WTC11 (cell line): ENCODE results near the gene HACE1. TPM values are rescaled to one million over a fixed set of nuclear protein-coding genes. Genes with fewer than 3 reads are reported as not detected.

Experiments used
- ATAC-seq: fragments of 200-7000 bp; cut with Tn5 transposase; 2 replicates; pipeline ENCODE4 v1.10.0; 2021; ENCODE audit warnings: mild to moderate bottlenecking, moderate library complexity
- CTCF ChIA-PET: fragments of 300-600 bp; sonication (Branson Sonifier 250); formaldehyde crosslinking; loops from one replicate; lab custom pipeline; 2021; ENCODE audit warnings: antibody characterized with exemption; lab: Charles Lee
- POLR2A ChIA-PET: fragments of 350-600 bp; sonication (Branson Sonifier 250); formaldehyde crosslinking; loops from one replicate; lab custom pipeline; 2021; ENCODE audit warnings: antibody characterized with exemption; lab: Charles Lee
- DNase-seq: peaks from one replicate; pipeline ENCODE4 v3.0.0; 2021; ENCODE audit warnings: low spot score
- H3K27ac Mint-ChIP-seq: 2 replicates; pipeline ENCODE4 v1.8.0; 2021; ENCODE audit warnings: mixed read lengths
- H3K27me3 Mint-ChIP-seq: 2 replicates; pipeline ENCODE4 v1.8.0; 2021; ENCODE audit warnings: low read depth, mild to moderate bottlenecking, moderate library complexity, mixed read lengths
- H3K36me3 Mint-ChIP-seq: 2 replicates; pipeline ENCODE4 v1.8.0; 2021; ENCODE audit warnings: mixed read lengths
- H3K4me1 Mint-ChIP-seq: 2 replicates; pipeline ENCODE4 v1.8.0; 2022; ENCODE audit warnings: mixed read lengths
- H3K4me3 Mint-ChIP-seq: 2 replicates; pipeline ENCODE4 v1.8.0; 2021; ENCODE audit warnings: mild to moderate bottlenecking, moderate library complexity, mixed read lengths
- H3K9me3 Mint-ChIP-seq: 2 replicates; pipeline ENCODE4 v1.8.0; 2021; ENCODE audit warnings: mixed read lengths
- ATF1 ChIP-seq: sonication (generic); formaldehyde crosslinking; IDR thresholded peaks from 2 replicates; pipeline ENCODE4 v1.8.1; 2023; ENCODE audit warnings: mild to moderate bottlenecking, moderate library complexity, missing genetic modification reagents
- CDX4 ChIP-seq: fragments of 250-450 bp; sonication (Bioruptor Pico); IDR thresholded peaks from 2 replicates; pipeline ENCODE4 v1.9.0; 2021; ENCODE audit warnings: moderate library complexity, mild to moderate bottlenecking, inconsistent platforms, borderline replicate concordance
- CREB1 ChIP-seq: sonication (generic); formaldehyde crosslinking; IDR thresholded peaks from 2 replicates; pipeline ENCODE4 v1.8.0; 2023; ENCODE audit warnings: mild to moderate bottlenecking, missing genetic modification reagents
- E2F1 ChIP-seq: sonication (generic); formaldehyde crosslinking; IDR thresholded peaks from 2 replicates; pipeline ENCODE4 v1.8.0; 2022; ENCODE audit warnings: mild to moderate bottlenecking, missing genetic modification reagents
- ESRRA ChIP-seq: sonication (generic); formaldehyde crosslinking; IDR thresholded peaks from 2 replicates; pipeline ENCODE4 v1.8.1; 2022; ENCODE audit warnings: mild to moderate bottlenecking, missing genetic modification reagents, borderline replicate concordance
- FOXP1 ChIP-seq: sonication (generic); formaldehyde crosslinking; IDR thresholded peaks from 2 replicates; pipeline ENCODE4 v1.8.0; 2022; ENCODE audit warnings: missing genetic modification reagents, mild to moderate bottlenecking, moderate library complexity, borderline replicate concordance
- GABPB1 ChIP-seq: sonication (generic); formaldehyde crosslinking; IDR thresholded peaks from 2 replicates; pipeline ENCODE4 v1.8.1; 2023; ENCODE audit warnings: mild to moderate bottlenecking, missing genetic modification reagents
- KAT7 ChIP-seq: sonication (generic); formaldehyde crosslinking; IDR thresholded peaks from 2 replicates; pipeline ENCODE4 v1.8.1; 2023; ENCODE audit warnings: missing genetic modification reagents, mild to moderate bottlenecking, borderline replicate concordance
- NR1H2 ChIP-seq: sonication (generic); formaldehyde crosslinking; IDR thresholded peaks from 2 replicates; pipeline ENCODE4 v1.9.0; 2021; ENCODE audit warnings: mild to moderate bottlenecking, moderate library complexity, missing genetic modification reagents
- PRRX2 ChIP-seq: fragments of 250-450 bp; sonication (Bioruptor Pico); IDR thresholded peaks from 2 replicates; pipeline ENCODE4 v1.8.0; 2021; ENCODE audit warnings: mild to moderate bottlenecking
- RORB ChIP-seq: fragments of 250-450 bp; sonication (Bioruptor Pico); IDR thresholded peaks from 2 replicates; pipeline ENCODE4 v1.9.0; 2021; ENCODE audit warnings: mild to moderate bottlenecking
- SP1 ChIP-seq: sonication (generic); formaldehyde crosslinking; conservative IDR thresholded peaks from 2 replicates; pipeline ENCODE4 v1.8.1; 2022; ENCODE audit warnings: missing genetic modification reagents
- STAT6 ChIP-seq: sonication (generic); formaldehyde crosslinking; conservative IDR thresholded peaks from 2 replicates; pipeline ENCODE4 v1.8.1; 2023; ENCODE audit warnings: mild to moderate bottlenecking, low read depth, missing genetic modification reagents, moderate library complexity
- TP53 ChIP-seq: sonication (generic); formaldehyde crosslinking; IDR thresholded peaks from 2 replicates; pipeline ENCODE4 v1.8.1; 2023; ENCODE audit warnings: mild to moderate bottlenecking, missing genetic modification reagents
- ZBTB21 ChIP-seq: sonication (generic); formaldehyde crosslinking; IDR thresholded peaks from 2 replicates; pipeline ENCODE4 v1.8.1; 2023; ENCODE audit warnings: mild to moderate bottlenecking, missing genetic modification reagents, borderline replicate concordance
- ZNF121 ChIP-seq: sonication (generic); formaldehyde crosslinking; IDR thresholded peaks from 2 replicates; pipeline ENCODE4 v1.8.0; 2023; ENCODE audit warnings: missing genetic modification reagents
- ZNF396 ChIP-seq: fragments of 250-450 bp; sonication (Bioruptor Pico); IDR thresholded peaks from 2 replicates; pipeline ENCODE4 v1.8.0; 2021; ENCODE audit warnings: mild to moderate bottlenecking, moderate library complexity, borderline replicate concordance
- ZNF423 ChIP-seq: fragments of 250-450 bp; sonication (Bioruptor Pico); IDR thresholded peaks from 2 replicates; pipeline ENCODE4 v2.1.2; 2022; ENCODE audit warnings: mild to moderate bottlenecking, moderate library complexity
- ZNF512 ChIP-seq: sonication (generic); formaldehyde crosslinking; IDR thresholded peaks from 2 replicates; pipeline ENCODE4 v1.8.1; 2022; ENCODE audit warnings: missing genetic modification reagents, borderline replicate concordance
- ZSCAN18 ChIP-seq: fragments of 250-450 bp; sonication (Bioruptor Pico); IDR thresholded peaks from 2 replicates; pipeline ENCODE4 v2.1.2; 2022; ENCODE audit warnings: mild to moderate bottlenecking, moderate library complexity
- total RNA-seq: library from RNA; stranded (reverse); gene quantifications from 3 replicates; pipeline ENCODE4 v1.2.3, GENCODE V29; 2021

HACE1 gene
- total RNA-seq, 1 experiment from 2014 or later = 18.1 TPM

GRCh38 chr6:104788400-104788799, 71.3 kb downstream of the HACE1 start:
- H3K27ac Mint-ChIP-seq = no peak overlapping the region
- H3K9me3 Mint-ChIP-seq = no peaks in the 10 kb centered on the region
- H3K36me3 Mint-ChIP-seq = peaks cover 8% of the 10 kb centered on the region; the same call in 1 of the 2 replicates
- ChIA-PET CTCF (no interaction called here), POLR2A (no interaction called here)
- H3K4me1 Mint-ChIP-seq = no peaks in the 10 kb centered on the region
- no peak for DNase-seq
- no peaks in the 10 kb centered on the region for H3K27me3 Mint-ChIP-seq
- H3K4me3 Mint-ChIP-seq = no peak overlapping the region
- ATAC-seq = no peak
- TF ChIP-seq TP53 (CRISPR knock-in tag) (no peak), ESRRA (CRISPR knock-in tag) (no peak), PRRX2 (CRISPR knock-in tag) (no peak), ZSCAN18 (CRISPR knock-in tag) (no peak), RORB (no peak), SP1 (CRISPR knock-in tag) (no peak), ZNF512 (CRISPR knock-in tag) (no peak), NR1H2 (CRISPR knock-in tag) (no peak), FOXP1 (CRISPR knock-in tag) (no peak), GABPB1 (CRISPR knock-in tag) (no peak), ZNF121 (no peak)

GRCh38 chr6:104787305-104787704, 72.4 kb downstream of the HACE1 start:
- no peak overlapping the region for H3K4me3 Mint-ChIP-seq
- ChIA-PET POLR2A (no interaction called here), CTCF (no interaction called here)
- TF ChIP-seq ATF1 (CRISPR knock-in tag) (no peak), ZSCAN18 (CRISPR knock-in tag) (no peak), ZNF396 (CRISPR knock-in tag) (no peak), CREB1 (CRISPR knock-in tag) (no peak), STAT6 (CRISPR knock-in tag) (no peak), E2F1 (no peak), ZNF512 (CRISPR knock-in tag) (no peak), TP53 (CRISPR knock-in tag) (no peak), CDX4 (CRISPR knock-in tag) (no peak), KAT7 (CRISPR knock-in tag) (no peak), ZBTB21 (no peak), ZNF423 (CRISPR knock-in tag) (no peak)
- H3K27me3 Mint-ChIP-seq = no peaks in the 10 kb centered on the region
- H3K9me3 Mint-ChIP-seq = no peaks in the 10 kb centered on the region
- no peak for DNase-seq
- ATAC-seq = no peak
- no peak overlapping the region for H3K27ac Mint-ChIP-seq
- H3K4me1 Mint-ChIP-seq = no peaks in the 10 kb centered on the region
- H3K36me3 Mint-ChIP-seq = peaks cover 8% of the 10 kb centered on the region; the same call in 1 of the 2 replicates
